WI38 (cell line): ENCODE results near the gene TCF19.

Experiments used
- H3K4me3 ChIP-seq: 2 replicates; pipeline ENCODE4 v1.5.1; 2011; ENCODE audit warnings: low read depth, mild to moderate bottlenecking, control low read depth, low read length
- TF ChIP-seq, protein P1 (sequence below): IDR thresholded peaks from 2 replicates; pipeline ENCODE4 v1.5.1; 2012; ENCODE audit warnings: low read depth, mild to moderate bottlenecking, control low read depth, low read length

TCF19 gene

DNA sequence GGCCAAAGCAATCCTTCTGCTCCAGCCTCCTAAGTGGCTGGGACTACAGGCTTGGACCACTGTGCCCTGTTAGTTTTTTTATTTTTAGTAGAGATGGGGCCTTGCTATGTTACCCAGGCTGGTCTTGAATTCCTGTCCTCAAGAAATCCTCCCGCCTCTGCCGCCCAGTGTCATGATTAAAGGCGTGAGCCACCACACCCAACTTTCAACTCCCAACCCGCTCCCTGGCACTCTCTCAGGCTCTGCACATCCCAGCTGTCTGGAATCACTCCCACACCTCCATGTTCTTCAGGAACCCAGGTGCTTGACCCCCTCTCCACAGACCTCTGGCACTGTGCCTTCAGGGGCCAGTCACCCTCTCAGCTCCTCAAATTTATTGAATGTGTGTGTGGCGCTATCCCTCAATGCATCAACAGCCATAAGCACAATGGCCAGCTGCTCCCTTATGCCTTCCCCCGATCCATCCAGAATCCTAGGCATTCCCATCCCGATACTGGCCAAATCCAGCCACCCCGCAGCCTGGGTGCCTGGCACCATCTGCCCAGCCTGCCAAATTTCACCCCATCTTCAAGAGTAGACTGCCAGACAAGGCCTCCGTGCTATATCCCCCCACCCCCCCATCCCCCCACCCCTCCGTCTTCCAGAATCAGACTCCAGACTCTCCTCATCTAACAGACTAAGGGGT lies 12.7 kb downstream of the TCF19 start:
- TF ChIP-seq, protein P1, sequence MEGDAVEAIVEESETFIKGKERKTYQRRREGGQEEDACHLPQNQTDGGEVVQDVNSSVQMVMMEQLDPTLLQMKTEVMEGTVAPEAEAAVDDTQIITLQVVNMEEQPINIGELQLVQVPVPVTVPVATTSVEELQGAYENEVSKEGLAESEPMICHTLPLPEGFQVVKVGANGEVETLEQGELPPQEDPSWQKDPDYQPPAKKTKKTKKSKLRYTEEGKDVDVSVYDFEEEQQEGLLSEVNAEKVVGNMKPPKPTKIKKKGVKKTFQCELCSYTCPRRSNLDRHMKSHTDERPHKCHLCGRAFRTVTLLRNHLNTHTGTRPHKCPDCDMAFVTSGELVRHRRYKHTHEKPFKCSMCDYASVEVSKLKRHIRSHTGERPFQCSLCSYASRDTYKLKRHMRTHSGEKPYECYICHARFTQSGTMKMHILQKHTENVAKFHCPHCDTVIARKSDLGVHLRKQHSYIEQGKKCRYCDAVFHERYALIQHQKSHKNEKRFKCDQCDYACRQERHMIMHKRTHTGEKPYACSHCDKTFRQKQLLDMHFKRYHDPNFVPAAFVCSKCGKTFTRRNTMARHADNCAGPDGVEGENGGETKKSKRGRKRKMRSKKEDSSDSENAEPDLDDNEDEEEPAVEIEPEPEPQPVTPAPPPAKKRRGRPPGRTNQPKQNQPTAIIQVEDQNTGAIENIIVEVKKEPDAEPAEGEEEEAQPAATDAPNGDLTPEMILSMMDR: no peak
- H3K4me3 ChIP-seq: no peak overlapping the region

DNA sequence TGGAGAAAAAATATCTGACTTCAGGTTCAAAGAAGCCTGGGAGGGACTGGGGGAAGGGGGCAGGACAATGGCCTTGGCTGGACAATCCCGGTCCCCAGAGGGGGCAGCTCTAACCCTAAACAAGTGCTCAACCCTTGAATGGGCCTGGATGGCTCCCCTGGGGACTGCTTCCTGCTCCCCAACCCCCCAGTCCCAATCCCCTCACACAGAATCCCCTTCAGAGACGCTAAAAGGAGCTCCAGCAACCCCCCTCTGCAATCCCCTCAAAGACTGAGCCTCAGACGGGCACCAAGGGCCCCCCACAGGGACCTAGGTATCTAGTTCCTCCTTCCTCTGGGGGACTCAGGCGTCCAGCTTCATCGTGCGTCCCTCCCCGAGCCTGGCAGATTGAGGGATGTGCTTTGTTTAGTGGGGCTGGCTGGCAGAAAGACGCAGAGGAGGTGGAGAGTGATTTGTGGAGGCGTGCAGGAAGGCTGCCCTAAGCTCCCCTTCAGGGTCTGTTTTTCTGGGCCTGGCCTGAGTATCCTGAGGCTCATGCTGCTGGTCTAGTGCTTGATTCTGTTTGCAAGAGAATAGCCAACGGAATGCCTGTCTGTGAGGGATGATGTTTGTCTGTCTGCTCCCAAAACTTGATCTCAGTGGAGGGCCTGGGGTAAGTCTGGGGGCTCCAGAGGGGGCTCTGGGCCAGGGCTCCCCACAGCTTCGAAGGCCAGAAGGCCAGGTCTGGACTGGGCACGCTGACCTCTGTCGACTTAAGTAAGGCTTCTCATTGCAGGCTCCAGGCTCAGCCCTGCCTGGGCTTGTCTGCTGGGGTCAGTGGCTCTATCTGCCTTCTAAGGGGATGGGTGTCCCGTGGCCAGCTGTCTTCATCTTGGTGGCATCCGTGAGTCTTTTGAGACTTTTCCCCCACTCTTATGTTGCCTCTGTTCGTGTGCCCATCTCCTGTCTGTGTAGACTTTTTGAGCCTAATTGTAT lies 13.8 kb downstream of the TCF19 start:
- no peak overlapping the region for H3K4me3 ChIP-seq
- TF ChIP-seq, protein P1: no peak

DNA sequence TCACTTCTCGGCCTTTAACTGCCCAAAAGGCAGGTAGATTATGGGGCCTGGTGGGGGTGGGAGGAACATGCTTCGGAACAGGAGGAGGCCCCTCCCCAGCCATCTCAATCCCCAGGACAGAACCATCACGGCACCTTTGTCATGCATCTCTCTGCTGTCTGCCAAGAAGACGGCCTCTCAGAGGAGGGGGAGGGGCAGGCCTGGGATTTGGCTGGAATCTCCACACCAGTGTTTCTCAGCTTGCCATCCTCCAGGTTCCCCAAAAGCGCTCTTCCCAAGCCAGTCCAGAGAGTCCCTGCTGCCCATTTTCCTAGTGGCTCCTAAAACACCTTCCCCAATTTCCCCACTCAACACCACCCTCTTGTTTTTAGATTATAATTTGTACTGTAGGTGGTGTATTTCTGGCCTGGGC lies 14.6 kb downstream of the TCF19 start:
- TF ChIP-seq, protein P1: no peak

DNA sequence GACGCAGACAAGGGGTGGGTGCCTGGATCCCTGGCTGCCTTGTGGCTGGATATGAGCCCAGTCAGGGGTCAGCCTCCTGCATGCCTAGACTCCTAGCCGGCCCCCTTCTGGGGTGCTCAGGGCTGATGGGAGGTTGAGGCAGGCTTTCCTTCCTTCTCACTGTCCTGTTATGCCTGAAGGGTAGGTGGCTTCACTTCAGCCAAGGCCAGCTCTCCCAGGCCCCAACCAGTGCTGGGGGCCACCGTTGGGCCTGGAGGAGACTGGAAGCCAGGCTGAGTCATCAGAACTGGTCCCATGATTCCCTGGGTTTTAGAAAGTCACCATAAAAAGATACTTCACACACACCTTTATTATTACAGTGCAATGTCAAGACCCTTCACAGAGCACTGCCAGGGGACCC lies 15.0 kb downstream of the TCF19 start:
- TF ChIP-seq, protein P1: no peak
- no peak overlapping the region for H3K4me3 ChIP-seq

More for the DNA sequence above, 14.6 kb downstream of the TCF19 start:
- no peak overlapping the region for H3K4me3 ChIP-seq

DNA sequence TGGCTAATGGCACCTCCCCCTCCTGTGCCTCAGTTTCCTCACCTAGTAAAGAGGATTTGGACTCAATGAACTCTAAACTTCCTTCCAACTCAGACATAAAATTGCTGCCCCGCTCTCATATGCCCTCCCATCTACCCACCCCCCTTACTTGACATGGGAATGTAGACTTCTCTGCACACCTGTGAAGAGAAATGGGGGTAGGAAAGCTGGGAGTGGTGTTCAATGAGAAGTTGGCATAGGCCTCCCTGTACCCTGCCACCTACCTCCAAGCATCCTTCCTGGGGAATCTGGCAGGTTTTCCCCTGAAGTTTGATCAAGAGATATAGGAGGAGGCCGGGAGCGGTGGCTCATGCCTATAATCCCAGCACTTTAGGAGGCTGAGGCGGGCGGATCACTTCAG lies 16.0 kb downstream of the TCF19 start:
- TF ChIP-seq, protein P1: no peak
- H3K4me3 ChIP-seq: no peak overlapping the region

DNA sequence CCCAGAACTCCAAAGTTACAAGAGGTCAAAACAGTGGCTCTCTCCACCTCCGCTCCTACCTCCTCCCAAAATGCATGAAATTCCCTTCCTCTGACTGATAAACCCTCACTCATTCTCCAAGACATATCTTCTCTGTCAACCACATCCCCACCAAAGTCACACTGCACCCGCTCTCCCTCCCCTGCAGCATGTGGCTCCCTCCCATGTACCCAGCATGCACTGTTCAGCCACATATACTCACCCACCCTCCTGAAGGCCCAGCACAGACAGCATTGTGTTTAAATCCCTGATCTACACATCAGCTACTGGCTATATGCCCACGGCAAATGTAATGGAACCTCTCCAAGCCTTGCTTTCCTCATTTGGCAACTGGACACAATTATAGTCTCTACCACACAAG lies 17.6 kb downstream of the TCF19 start:
- TF ChIP-seq, protein P1: no peak
- H3K4me3 ChIP-seq: no peak overlapping the region
